Fibroblast of lung (primary cell): ENCODE results near the gene EREG. TPM values are rescaled to one million over a fixed set of nuclear protein-coding genes. Genes with fewer than 3 reads are reported as not detected.
"Not testable (repeated sequence)": the region's sequence is repeated elsewhere in the genome, so short reads cannot be mapped to it uniquely, and the experiment has no call there.

Source experiments
- DNase-seq, 2 donors: peaks; one replicate each; pipeline versions ENCODE4 v3.0.0 to v3.0.0-alpha.2; 2010; ENCODE audit warnings: low read depth in 2 of 2
- H2AFZ ChIP-seq: 2 replicates; pipeline ENCODE4 v1.5.1; 2012; ENCODE audit warnings: low read length, control low read depth, inconsistent platforms
- H3K27ac ChIP-seq: 2 replicates; pipeline ENCODE4 v1.5.1; 2011; ENCODE audit warnings: low read length, control low read depth; ENCODE audit not compliant: insufficient read depth
- H3K27me3 ChIP-seq: 2 replicates; pipeline ENCODE4 v1.5.1; 2011; ENCODE audit warnings: mild to moderate bottlenecking, low read length; ENCODE audit not compliant: control insufficient read depth, insufficient read depth
- H3K36me3 ChIP-seq: 2 replicates; pipeline ENCODE4 v1.5.1; 2011; ENCODE audit warnings: low read length; ENCODE audit not compliant: control insufficient read depth, insufficient read depth
- H3K4me1 ChIP-seq: 2 replicates; pipeline ENCODE4 v1.5.1; 2011; ENCODE audit warnings: low read length; ENCODE audit not compliant: control insufficient read depth, insufficient read depth; ENCODE audit errors: extremely low read depth
- H3K4me2 ChIP-seq: 2 replicates; pipeline ENCODE4 v1.5.1; 2011; ENCODE audit warnings: low read length, control low read depth; ENCODE audit not compliant: insufficient read depth; ENCODE audit errors: extremely low read depth
- H3K4me3 ChIP-seq, 4 experiments: fragments of 200-600 bp in 1 of 4; sonication (generic) in 1 of 4; replicated peaks in 1 of 4; 2 replicates each; pipeline ENCODE4 v1.5.1; 2011 to 2016; ENCODE audit warnings: low read length in 4 of 4, low read depth in 3 of 4, mild to moderate bottlenecking in 3 of 4, control low read depth in 2 of 4, inconsistent platforms in 1 of 4, mixed read lengths in 1 of 4; ENCODE audit not compliant: insufficient read depth in 1 of 4; ENCODE audit errors: control extremely low read depth in 1 of 4
- H3K79me2 ChIP-seq: 2 replicates; pipeline ENCODE4 v1.5.1; 2012; ENCODE audit warnings: mild to moderate bottlenecking, low read length, inconsistent platforms; ENCODE audit not compliant: control insufficient read depth, insufficient read depth
- H3K9ac ChIP-seq: 2 replicates; pipeline ENCODE4 v1.5.1; 2011; ENCODE audit warnings: mild to moderate bottlenecking, low read length, control low read depth; ENCODE audit not compliant: insufficient read depth
- H3K9me3 ChIP-seq: 2 replicates; pipeline ENCODE4 v1.5.1; 2012; ENCODE audit warnings: low read depth, low read length; ENCODE audit not compliant: control insufficient read depth, insufficient read depth
- H4K20me1 ChIP-seq: 2 replicates; pipeline ENCODE4 v1.5.1; 2011; ENCODE audit warnings: low read length; ENCODE audit not compliant: control insufficient read depth, insufficient read depth; ENCODE audit errors: extremely low read depth
- CTCF ChIP-seq, 2 donors: IDR thresholded peaks in 1 of 2; conservative IDR thresholded peaks in 1 of 2; 1 replicate in 1 of 2; 2 replicates in 1 of 2; pipeline ENCODE4 v1.5.1; 2011 to 2012; ENCODE audit warnings: low read length in 2 of 2, control low read depth in 1 of 2, inconsistent platforms in 1 of 2, low read depth in 1 of 2, mild to moderate bottlenecking in 1 of 2
- EZH2 ChIP-seq: IDR thresholded peaks from 2 replicates; pipeline ENCODE4 v1.5.1; 2012; ENCODE audit warnings: low read length, control low read depth, mild to moderate bottlenecking; ENCODE audit errors: missing control alignments
- polyA plus RNA-seq, 2 donors: library from polyadenylated mRNA; depleted of rRNA in 1 of 2; stranded (reverse) in 1 of 2; unstranded in 1 of 2; fragments of >200 nt; gene quantifications; 2 replicates each; pipeline ENCODE4 v1.2.1, GENCODE V29; 2011 to 2012; ENCODE audit warnings: missing spikeins in 1 of 2
- total RNA-seq: library from RNA; depleted of rRNA; stranded (reverse); fragments of >200 nt; gene quantifications from 2 replicates; pipeline ENCODE4 v1.2.1, GENCODE V29; 2014

Gene EREG
- total and polyA plus RNA-seq, 2 donors (not counting 1 experiment from before 2014, with no cell fraction given), result 0.41 to 9.9 TPM

GRCh38 chr4:74395633-74396032 lies 30.7 kb downstream of the EREG start:
- peak; percentile 61 to 82 for DNase-seq

GRCh38 chr4:74397748-74398426 lies 32.9 kb downstream of the EREG start:
- peak overlapping the region; percentile 87 for H2AFZ ChIP-seq
- peak overlapping the region; percentile 21 for H3K4me2 ChIP-seq
- DNase-seq, result no peak

More at GRCh38 chr4:74395633-74396032, 30.7 kb downstream of the EREG start:
- H3K9ac ChIP-seq, result no peak overlapping the region
- no peaks in the 10 kb centered on the region for H4K20me1 ChIP-seq
- no peaks in the 10 kb centered on the region for H3K79me2 ChIP-seq
- TF ChIP-seq EZH2 (no peak), CTCF (conservative IDR thresholded peaks at IDR 0.05 in 1 of 2, IDR thresholded peaks at IDR 0.05 in 1 of 2; ENCODE audit: low read depth in 1 of 2, low read length in 2 of 2) (no peak)
- H3K4me2 ChIP-seq, result peak overlapping the region; percentile 7
- no peaks in the 10 kb centered on the region for H3K36me3 ChIP-seq
- no peaks in the 10 kb centered on the region for H3K9me3 ChIP-seq
- H3K4me1 ChIP-seq, result peaks cover 7% of the 10 kb centered on the region
- no peak overlapping the region for H2AFZ ChIP-seq
- no peak overlapping the region for H3K27ac ChIP-seq
- no peak overlapping the region for H3K4me3 ChIP-seq
- H3K27me3 ChIP-seq, result no peaks in the 10 kb centered on the region

DNA sequence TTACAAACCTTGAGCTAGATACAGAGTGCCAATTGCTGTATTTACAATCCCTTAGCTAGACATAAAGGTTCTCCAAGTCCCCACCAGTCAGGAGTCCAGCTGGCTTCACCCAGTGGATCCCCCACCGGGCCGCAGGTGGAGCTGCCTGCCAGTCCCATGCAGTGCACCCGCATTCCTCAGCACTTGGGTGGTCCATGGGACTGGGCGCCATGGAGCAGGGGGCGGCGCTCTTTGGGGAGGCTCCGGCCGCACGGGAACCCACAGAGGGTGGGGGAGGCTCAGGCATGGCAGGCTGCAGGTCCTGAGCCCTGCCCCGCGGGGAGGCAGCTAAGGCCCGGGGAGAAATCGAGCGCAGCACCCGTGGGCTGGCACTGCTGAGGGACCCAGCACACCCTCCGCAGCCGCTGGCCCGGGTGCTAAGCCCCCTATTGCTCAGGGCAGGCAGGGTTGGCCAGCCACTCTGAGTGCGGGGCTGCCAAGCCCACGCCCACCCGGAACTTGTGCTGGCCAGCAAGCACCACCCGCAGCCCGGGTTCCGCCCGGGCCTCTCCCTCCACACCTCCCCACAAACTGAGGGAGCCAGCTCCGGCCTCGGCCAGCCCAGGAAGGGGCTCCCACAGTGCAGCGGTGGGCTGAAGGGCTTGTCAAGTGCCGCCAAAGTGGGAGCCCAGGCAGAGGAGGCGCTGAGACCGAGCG lies 34.1 kb downstream of the EREG start:
- not testable (repeated sequence) for H3K4me2 ChIP-seq, H3K27me3 ChIP-seq, H4K20me1 ChIP-seq, H3K9ac ChIP-seq, H3K4me1 ChIP-seq, H3K4me3 ChIP-seq, H3K36me3 ChIP-seq, H2AFZ ChIP-seq, H3K9me3 ChIP-seq, H3K79me2 ChIP-seq, H3K27ac ChIP-seq, DNase-seq

More at GRCh38 chr4:74397748-74398426, 32.9 kb downstream of the EREG start:
- Histone ChIP-seq H3K79me2 (no peaks in the 10 kb centered on the region), H3K4me3 (peak overlapping the region in 3 of 4 experiments; percentile 2 to 22 (median 9)), H3K27ac (no peak overlapping the region), H3K36me3 (no peaks in the 10 kb centered on the region), H3K9me3 (no peaks in the 10 kb centered on the region), H4K20me1 (no peaks in the 10 kb centered on the region), H3K27me3 (no peaks in the 10 kb centered on the region), H3K4me1 (peaks cover 7% of the 10 kb centered on the region), H3K9ac (no peak overlapping the region)
- TF ChIP-seq EZH2 (no peak), CTCF (conservative IDR thresholded peaks at IDR 0.05 in 1 of 2, IDR thresholded peaks at IDR 0.05 in 1 of 2; ENCODE audit: low read depth in 1 of 2, low read length in 2 of 2) (no peak)
